H1 (cell line): ENCODE measurements around the gene KIF21A. TPM values are rescaled to one million over a fixed set of nuclear protein-coding genes. Genes with fewer than 3 reads are reported as not detected.

Experiments
- CTCF ChIA-PET: fragments of 300-600 bp; sonication (Branson Sonifier 250); formaldehyde crosslinking; loops from one replicate; lab custom pipeline; 2021; ENCODE audit not compliant: partially characterized antibody; lab: Charles Lee
- POLR2A ChIA-PET: fragments of 300-600 bp; sonication (Branson Sonifier 250); formaldehyde crosslinking; loops from one replicate; lab custom pipeline; 2021; ENCODE audit warnings: inconsistent platforms; ENCODE audit not compliant: partially characterized antibody; lab: Charles Lee
- DNase-seq, 2 experiments: peaks; one replicate each; pipeline versions ENCODE4 v3.0.0 to v3.0.0-alpha.2; 2010 to 2022; ENCODE audit warnings: low spot score in 2 of 2, low read depth in 1 of 2, mixed read lengths in 1 of 2
- FAIRE-seq: peaks from 2 replicates; lab custom pipeline; 2011; peaks lifted over from hg19 to GRCh38; lab: Jason Lieb, UNC
- H2AFZ ChIP-seq: 2 replicates; pipeline ENCODE4 v1.8.1; 2012; ENCODE audit warnings: low read length, inconsistent platforms
- H2AK5ac ChIP-seq: 2 replicates; pipeline ENCODE4 v1.6.1; 2013; ENCODE audit warnings: low read depth, low read length
- H2BK120ac ChIP-seq: replicated peaks from 2 replicates; pipeline ENCODE3; 2013; ENCODE audit warnings: low read depth, low read length, inconsistent platforms
- H2BK12ac ChIP-seq: 2 replicates; pipeline ENCODE4 v1.6.1; 2013; ENCODE audit warnings: low read depth, low read length
- H2BK15ac ChIP-seq: 2 replicates; pipeline ENCODE4 v1.6.1; 2013; ENCODE audit warnings: low read length
- H2BK20ac ChIP-seq: 2 replicates; pipeline ENCODE4 v1.6.1; 2013; ENCODE audit warnings: low read length
- H2BK5ac ChIP-seq: 2 replicates; pipeline ENCODE4 v1.6.1; 2013; ENCODE audit warnings: low read depth, low read length
- H3K14ac ChIP-seq: 2 replicates; pipeline ENCODE4 v1.6.1; 2013; ENCODE audit warnings: inconsistent platforms; ENCODE audit not compliant: insufficient read length
- H3K18ac ChIP-seq: 2 replicates; pipeline ENCODE4 v1.6.1; 2013; ENCODE audit warnings: low read length; ENCODE audit errors: extremely low read depth
- H3K23ac ChIP-seq: 2 replicates; pipeline ENCODE4 v1.6.1; 2013; ENCODE audit warnings: inconsistent platforms; ENCODE audit not compliant: insufficient read length
- H3K23me2 ChIP-seq: 2 replicates; pipeline ENCODE4 v1.6.1; 2013; ENCODE audit warnings: low read depth, low read length
- H3K27ac ChIP-seq: 2 replicates; pipeline ENCODE4 v1.6.1; 2011; ENCODE audit warnings: low read depth, low read length, inconsistent platforms
- H3K27me3 ChIP-seq, 4 experiments: replicated peaks in 1 of 4; 1 replicate in 1 of 4; 2 replicates in 3 of 4; pipeline versions ENCODE4 v1.6.1 to v1.8.1; 2011 to 2013; ENCODE audit warnings: low read length in 3 of 4, mild to moderate bottlenecking in 3 of 4, inconsistent platforms in 2 of 4, mixed read lengths in 2 of 4, moderate library complexity in 1 of 4; ENCODE audit not compliant: control insufficient read depth in 3 of 4, insufficient read depth in 3 of 4; ENCODE audit errors: extremely low read depth in 1 of 4
- H3K36me3 ChIP-seq, 4 experiments: 2 replicates each; pipeline versions ENCODE4 v1.6.1 to v1.8.1; 2011 to 2013; ENCODE audit warnings: mild to moderate bottlenecking in 4 of 4, low read length in 3 of 4, moderate library complexity in 2 of 4, control low read depth in 1 of 4, inconsistent platforms in 1 of 4; ENCODE audit not compliant: insufficient read depth in 4 of 4, control insufficient read depth in 2 of 4
- H3K4ac ChIP-seq: replicated peaks from 2 replicates; pipeline ENCODE3; 2013; ENCODE audit warnings: low read length, low read depth, mixed read lengths, inconsistent platforms; ENCODE audit not compliant: insufficient read length
- H3K4me1 ChIP-seq, 4 experiments: replicated peaks in 1 of 4; 1 replicate in 1 of 4; 2 replicates in 3 of 4; pipeline versions ENCODE4 v1.6.1 to v1.8.1; 2011 to 2013; ENCODE audit warnings: low read length in 3 of 4, inconsistent platforms in 2 of 4, mixed read lengths in 1 of 4; ENCODE audit not compliant: insufficient read depth in 4 of 4, control insufficient read depth in 3 of 4
- H3K4me2 ChIP-seq, 2 experiments: 2 replicates each; pipeline versions ENCODE4 v1.6.1 to v1.8.1; 2011 to 2013; ENCODE audit warnings: low read depth in 2 of 2, low read length in 2 of 2, control low read depth in 1 of 2, inconsistent platforms in 1 of 2, mild to moderate bottlenecking in 1 of 2; ENCODE audit not compliant: insufficient read depth in 1 of 2
- H3K4me3 ChIP-seq, 4 experiments: fragments of 200-600, 300-600 bp in 1 of 4; sonication (generic), shearing (Covaris generic), sonication (Bioruptor Twin) in 1 of 4; 2 replicates each; pipeline versions ENCODE4 v1.5.1 to v1.8.1; 2011 to 2016; ENCODE audit warnings: low read length in 4 of 4, low read depth in 3 of 4, control low read depth in 2 of 4, inconsistent platforms in 2 of 4, mild to moderate bottlenecking in 2 of 4, mixed read lengths in 1 of 4, moderate library complexity in 1 of 4; ENCODE audit not compliant: insufficient read depth in 2 of 4; ENCODE audit errors: extremely low read depth in 1 of 4
- H3K56ac ChIP-seq: replicated peaks from 2 replicates; pipeline ENCODE3; 2013; ENCODE audit warnings: low read depth, mild to moderate bottlenecking, mixed read lengths, low read length, inconsistent platforms; ENCODE audit not compliant: insufficient read length
- H3K79me1 ChIP-seq: 2 replicates; pipeline ENCODE4 v1.6.1; 2013; ENCODE audit warnings: low read depth, low read length, control low read depth
- H3K79me2 ChIP-seq, 2 experiments: 2 replicates each; pipeline versions ENCODE4 v1.6.1 to v1.8.1; 2012 to 2013; ENCODE audit warnings: low read length in 2 of 2, mild to moderate bottlenecking in 2 of 2, inconsistent platforms in 1 of 2; ENCODE audit not compliant: insufficient read depth in 2 of 2, control insufficient read depth in 1 of 2
- H3K9ac ChIP-seq, 4 experiments: replicated peaks in 1 of 4; 1 replicate in 1 of 4; 2 replicates in 3 of 4; pipeline versions ENCODE4 v1.6.1 to v1.8.1; 2011 to 2013; ENCODE audit warnings: low read depth in 3 of 4, low read length in 3 of 4, control low read depth in 2 of 4, mild to moderate bottlenecking in 2 of 4, moderate library complexity in 2 of 4, inconsistent platforms in 1 of 4; ENCODE audit errors: extremely low read depth in 1 of 4
- H3K9me3 ChIP-seq, 2 experiments: 2 replicates each; pipeline versions ENCODE4 v1.6.1 to v1.8.1; 2012 to 2013; ENCODE audit warnings: mild to moderate bottlenecking in 2 of 2, moderate library complexity in 2 of 2, control low read depth in 1 of 2, inconsistent platforms in 1 of 2, low read depth in 1 of 2, low read length in 1 of 2, mixed read lengths in 1 of 2; ENCODE audit not compliant: insufficient read depth in 2 of 2
- H4K20me1 ChIP-seq, 2 experiments: replicated peaks in 1 of 2; 2 replicates each; pipeline versions ENCODE3 to v1.8.1; 2011 to 2013; ENCODE audit warnings: inconsistent platforms in 2 of 2, low read length in 2 of 2, mild to moderate bottlenecking in 1 of 2; ENCODE audit not compliant: insufficient read depth in 2 of 2, control insufficient read depth in 1 of 2
- H4K5ac ChIP-seq: 2 replicates; pipeline ENCODE4 v1.6.1; 2013; ENCODE audit warnings: low read length, low read depth, mixed read lengths, inconsistent platforms; ENCODE audit not compliant: insufficient read length
- H4K8ac ChIP-seq: 2 replicates; pipeline ENCODE4 v1.8.0; 2013; ENCODE audit warnings: mild to moderate bottlenecking, moderate library complexity, low read length, inconsistent platforms; ENCODE audit not compliant: insufficient read depth; ENCODE audit errors: extremely low read depth
- H4K91ac ChIP-seq: replicated peaks from 2 replicates; pipeline ENCODE3; 2013; ENCODE audit warnings: low read length, mixed read lengths, inconsistent platforms; ENCODE audit not compliant: insufficient read length
- CREB1 ChIP-seq: IDR thresholded peaks from 2 replicates; pipeline ENCODE4 v1.6.1; 2012; ENCODE audit warnings: inconsistent platforms
- SRF ChIP-seq: IDR thresholded peaks from 2 replicates; pipeline ENCODE4 v1.6.1; 2011; ENCODE audit warnings: mild to moderate bottlenecking, low read depth, low read length, moderate library complexity
- WGBS, 2 experiments: shearing (Covaris generic) in 1 of 2; methylation state at CpG; one replicate each; pipeline versions ENCODE4 v1.1.6 to v1.1.7; 2013 to 2015; ENCODE audit warnings: low lambda C conversion rate in 2 of 2, mixed read lengths in 2 of 2, inconsistent platforms in 1 of 2, low coverage in 1 of 2, missing lambda C conversion rate in 1 of 2; ENCODE audit not compliant: insufficient replicate concordance in 2 of 2, insufficient coverage in 1 of 2, insufficient read length in 1 of 2; ENCODE audit errors: extremely low coverage in 1 of 2, missing lambda C conversion rate in 1 of 2; 5-methylcytosine and 5-hydroxymethylcytosine counted together
- polyA plus RNA-seq, 7 experiments: library from polyadenylated mRNA; depleted of rRNA in 3 of 7; stranded (reverse) in 5 of 7; unstranded in 2 of 7; fragments of >200 nt in 5 of 7; fragments of 200-250 nt in 2 of 7; gene quantifications; 1 replicate in 5 of 7; 2 replicates in 1 of 7; 4 replicates in 1 of 7; pipeline versions ENCODE4 v1.2.1 to v1.2.3, GENCODE V29; 2011 to 2013; ENCODE audit warnings: missing spikeins in 2 of 7, mixed read lengths in 2 of 7
- total RNA-seq: library from RNA; stranded (reverse); fragmentation: NEBNext Ultra II Directional; extraction: Animal tissue kit (Norgen Biotek cat#: 25700); gene quantifications from 2 replicates; pipeline ENCODE4 v1.2.1, GENCODE V29; 2021

The KIF21A gene
- total and polyA plus RNA-seq, 2 of the 8 experiments (the other 6 are each of a cell fraction or from before 2014, with no cell fraction given), result 10.0 to 26.0 TPM

- ChIA-PET POLR2A (interaction anchor here (0.6 to 3.0 kb wide), 3 partner anchors 14 to 50 kb away, joined by 3 to 16 read pairs (median 6); partner anchors contain the start of gene KIF21A), CTCF (interaction anchor here (1.4 to 3.1 kb wide), 2 partner anchors 10 to 17 kb away, joined by 5 to 14 read pairs; no protein-coding TSS in a partner anchor)
- Histone ChIP-seq H4K8ac (no peak overlapping the region), H2AK5ac (no peak overlapping the region), H3K4me2 (peak overlapping the region; percentile 40 to 46; a peak in 3 of 4 replicates), H4K91ac (peak overlapping the region; percentile 75), H2BK120ac (peak overlapping the region; percentile 81), H3K14ac (no peak overlapping the region), H3K79me2 (peaks cover 0 to 31% of the 10 kb centered on the region in 2 experiments; a peak in 2 of 4 replicates), H3K18ac (peak overlapping the region; percentile 26; the same call in 1 of the 2 replicates), H3K4ac (peak overlapping the region; percentile 47), H3K27ac (no peak overlapping the region), H2BK20ac (peak overlapping the region; percentile 90; the same call in 1 of the 2 replicates), H3K27me3 (no peaks in the 10 kb centered on the region), H4K20me1 (no peaks in the 10 kb centered on the region), H2BK5ac (peak overlapping the region; percentile 72; the same call in 1 of the 2 replicates), H4K5ac (no peak overlapping the region), H3K9ac (no peak overlapping the region), H3K36me3 (no peaks in the 10 kb centered on the region), H3K23me2 (no peaks in the 10 kb centered on the region), H3K4me3 (peak overlapping the region in 1 of 4 experiments; percentile 26; a peak in 1 of 8 replicates), H3K9me3 (no peaks in the 10 kb centered on the region), H2BK12ac (peak overlapping the region; percentile 41), H2BK15ac (no peak overlapping the region), H3K23ac (no peak overlapping the region), H3K56ac (no peak overlapping the region), H3K79me1 (no peaks in the 10 kb centered on the region), H2AFZ (no peak overlapping the region), H3K4me1 (peaks cover 2 to 18% (median 15%) of the 10 kb centered on the region in 4 experiments; a peak in 5 of 7 replicates)
- 73% methylated on average over 2 of the region's 2 CpGs; no CpG with 5 or more reads in 1 of the 2 experiments for WGBS, 2 experiments
- TF ChIP-seq SRF (no peak), CREB1 (no peak)
- no peak for DNase-seq
- FAIRE-seq, result no peak
Observed at GRCh38 chr12:39393179-39393578, 49.7 kb downstream of the KIF21A start.
